ENCODE results near the gene FAT1.
A peak's percentile ranks its signal among the peaks of the same experiment; 100 is the strongest.

The FAT1 gene

DNA sequence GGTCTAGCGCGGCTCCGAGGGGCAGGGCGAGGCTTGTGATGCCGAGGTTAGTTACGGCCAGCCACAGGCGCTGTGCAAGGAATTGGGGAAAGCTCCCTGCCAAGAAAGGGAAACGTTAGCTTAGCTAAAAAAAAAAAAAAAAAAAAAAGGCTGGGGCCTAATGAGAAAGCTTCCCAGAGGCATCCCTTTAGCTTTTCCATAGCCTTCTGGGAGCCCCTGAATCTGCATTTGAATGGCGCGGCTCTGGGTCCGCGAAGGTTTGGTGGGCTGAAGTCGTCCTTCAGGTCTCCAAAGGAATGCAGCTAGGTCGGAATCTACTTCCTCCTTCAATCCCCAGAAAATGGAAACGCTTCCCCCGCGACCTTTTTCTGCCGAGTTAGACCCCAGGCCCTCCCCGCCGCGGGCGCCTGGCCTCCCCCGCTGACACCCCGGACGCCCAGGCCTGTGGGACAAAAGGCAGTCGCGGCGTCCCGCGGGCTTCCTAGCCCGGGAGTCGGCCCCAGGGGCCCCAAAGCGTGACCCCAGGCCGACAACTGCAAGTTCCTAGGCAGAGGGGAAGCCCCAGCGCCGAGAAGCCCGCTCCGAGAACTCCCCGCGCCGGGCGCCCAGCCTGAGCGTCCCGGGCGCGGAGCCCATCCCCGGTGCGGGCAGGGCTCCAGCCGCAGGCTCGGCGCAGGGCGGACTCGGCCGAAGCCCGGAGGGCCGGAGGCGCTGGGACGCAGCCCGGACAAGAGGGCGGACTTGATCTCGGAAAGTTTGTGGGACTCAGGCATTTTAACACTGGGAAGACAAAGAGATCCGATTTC, 605 bp upstream of the FAT1 start:
- no peak for DNase-seq

GRCh38 chr4:186722796-186723291, 812 bp downstream of the FAT1 start:
- no peak for DNase-seq

- peak; percentile 22 for DNase-seq
Measured at GRCh38 chr4:186719925-186720694, 3.5 kb downstream of the FAT1 start.

- no peak for DNase-seq
Measured at GRCh38 chr4:186717556-186717955, 6.1 kb downstream of the FAT1 start.

DNA sequence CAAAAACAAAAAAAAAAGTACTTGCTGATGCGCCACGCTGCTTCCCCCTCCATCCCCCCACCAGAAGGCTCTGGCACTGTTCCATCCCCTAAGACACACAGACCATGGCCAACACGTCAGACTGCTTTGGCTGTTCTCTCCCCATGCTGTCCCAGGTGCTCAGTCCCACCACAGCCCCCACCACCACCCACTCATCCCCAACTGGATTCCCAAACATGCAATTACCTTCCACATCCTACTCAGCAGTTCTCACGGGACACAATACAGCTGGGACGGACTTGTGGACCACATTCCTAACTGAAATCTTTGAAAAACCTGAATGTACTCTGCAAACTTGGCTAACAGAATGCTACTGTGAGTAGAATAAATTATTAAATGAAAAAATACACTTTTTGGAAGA, 8.6 kb downstream of the FAT1 start:
- no peak for DNase-seq

- no peak for DNase-seq
Measured at GRCh38 chr4:186714006-186714675, 9.5 kb downstream of the FAT1 start.

GRCh38 chr4:186712690-186713089, 11.0 kb downstream of the FAT1 start:
- peak; percentile 30 for DNase-seq

DNA sequence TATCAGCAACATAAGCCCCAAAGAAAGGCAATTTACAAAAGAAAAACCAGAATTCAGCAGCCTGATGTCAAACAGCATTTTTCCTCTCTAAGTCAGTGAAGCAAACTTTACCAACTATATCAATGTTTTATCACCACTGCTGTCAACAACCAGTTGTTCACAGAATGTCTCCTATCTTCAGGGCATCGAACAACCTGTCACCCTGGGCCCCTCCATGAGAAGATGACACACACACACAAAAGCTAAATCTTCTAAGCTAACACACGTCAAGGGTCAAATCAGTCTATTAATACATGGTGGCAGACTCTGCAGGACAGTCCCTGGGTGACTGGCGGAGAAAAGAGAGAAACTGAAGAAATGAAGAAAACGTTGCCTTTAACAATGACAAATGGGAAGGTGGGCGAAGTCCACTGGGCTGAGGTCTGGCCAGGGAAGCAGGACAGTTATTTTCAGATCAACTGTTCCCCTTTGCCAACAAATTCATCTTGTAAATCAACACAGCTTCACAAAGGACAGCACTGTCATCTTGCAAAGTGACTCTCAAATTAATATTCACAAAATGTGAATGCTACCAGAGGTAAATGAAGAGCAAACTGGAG, 13.0 kb downstream of the FAT1 start:
- no peak for DNase-seq

- no peak for DNase-seq
Measured at GRCh38 chr4:186709517-186709916, 14.1 kb downstream of the FAT1 start.

DNA sequence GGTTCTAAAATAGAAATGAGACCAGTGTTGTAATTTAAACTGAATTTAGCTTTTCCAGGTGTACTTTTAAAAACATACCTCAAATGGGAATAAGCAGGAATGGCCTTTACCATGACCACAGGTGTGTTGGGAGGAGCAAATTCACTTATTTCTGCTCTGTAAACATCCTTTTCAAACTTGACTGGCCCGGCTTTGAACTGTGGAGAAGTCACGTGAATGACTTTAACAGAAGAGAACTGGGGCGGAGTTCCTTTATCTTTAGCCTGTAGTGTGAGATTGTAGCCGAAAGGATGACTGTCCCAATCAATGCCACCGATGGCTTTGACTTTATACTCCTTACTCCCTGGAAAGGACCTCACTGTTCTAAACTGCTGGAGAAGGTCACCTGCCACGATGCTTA, 15.1 kb downstream of the FAT1 start:
- DNase-seq, result no peak

DNA sequence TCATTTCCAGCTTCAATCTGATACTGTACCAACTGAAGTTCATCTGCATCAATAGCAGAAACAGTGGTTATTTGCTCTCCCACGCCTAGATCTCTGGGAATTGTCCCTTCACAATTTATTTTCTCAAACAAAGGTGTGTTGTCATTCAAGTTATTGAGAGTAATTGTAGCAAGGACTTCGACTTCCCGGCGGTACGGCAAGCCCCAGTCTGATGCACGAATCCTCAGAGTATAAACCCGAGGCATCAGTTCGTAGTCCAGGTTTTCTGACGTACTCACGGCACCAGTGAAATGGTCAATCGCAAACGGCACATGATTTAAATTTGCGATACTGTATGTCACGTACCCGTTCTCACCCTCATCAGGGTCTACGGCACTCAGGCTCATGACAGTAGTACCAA, 15.7 kb downstream of the FAT1 start:
- DNase-seq, result no peak

DNA sequence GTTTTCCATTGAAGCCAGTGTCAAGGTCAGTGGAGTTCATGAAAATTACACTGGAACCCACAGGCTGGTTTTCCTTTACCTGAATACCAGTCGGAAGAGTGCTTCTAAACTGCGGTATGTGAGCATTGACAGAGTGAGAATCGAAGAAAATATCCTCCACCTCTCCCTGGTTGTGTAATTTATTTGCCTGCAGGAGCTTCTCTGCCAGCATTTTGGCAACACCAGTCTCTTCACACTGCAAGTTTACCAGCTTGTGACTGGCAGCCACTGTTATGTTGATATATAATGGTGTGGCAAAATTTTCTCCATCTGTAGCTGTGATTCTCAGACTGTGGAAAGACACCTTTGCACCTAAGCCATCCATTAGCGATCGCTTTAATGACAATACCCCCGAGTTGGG, 16.1 kb downstream of the FAT1 start:
- no peak for DNase-seq

DNA sequence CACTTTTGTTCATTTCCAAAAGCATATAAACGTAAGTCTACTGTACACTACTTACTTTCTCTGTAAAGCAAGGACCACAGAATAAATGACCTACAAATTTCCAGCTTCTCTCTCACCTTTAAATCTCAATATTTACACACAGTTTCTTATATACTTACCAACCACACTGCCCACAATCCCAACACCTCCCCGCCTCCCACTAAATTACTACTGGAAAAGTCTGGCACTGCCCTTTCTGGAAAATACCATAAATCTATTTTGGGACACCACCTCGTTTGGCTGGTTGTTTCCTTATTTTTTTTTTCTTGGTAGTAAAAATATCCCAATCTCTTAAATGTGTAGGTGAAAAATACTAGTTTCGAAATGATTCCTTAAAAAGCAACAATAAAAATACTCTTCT, 19.6 kb downstream of the FAT1 start:
- no peak for DNase-seq

- no peak for DNase-seq
Measured at GRCh38 chr4:186703510-186703909, 20.1 kb downstream of the FAT1 start.

DNA sequence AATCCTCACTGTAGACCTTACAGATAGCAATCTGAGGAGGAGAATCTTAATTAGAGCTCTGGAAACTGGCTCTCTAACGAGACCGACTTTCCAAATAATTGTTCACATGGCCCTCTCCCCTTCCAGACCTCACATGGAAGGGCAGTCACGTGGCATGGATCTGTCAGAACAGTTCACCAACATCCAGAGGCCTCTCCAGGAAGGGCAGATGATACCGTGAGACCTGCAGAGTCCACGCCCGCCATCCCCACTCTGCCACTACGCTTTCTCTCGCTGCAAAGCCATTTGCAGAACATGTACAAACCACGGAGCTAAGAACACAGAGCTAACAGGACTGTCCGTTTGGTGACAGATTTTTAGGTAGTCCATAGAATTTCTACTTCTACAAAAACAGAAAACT, 20.7 kb downstream of the FAT1 start:
- DNase-seq, result no peak

DNA sequence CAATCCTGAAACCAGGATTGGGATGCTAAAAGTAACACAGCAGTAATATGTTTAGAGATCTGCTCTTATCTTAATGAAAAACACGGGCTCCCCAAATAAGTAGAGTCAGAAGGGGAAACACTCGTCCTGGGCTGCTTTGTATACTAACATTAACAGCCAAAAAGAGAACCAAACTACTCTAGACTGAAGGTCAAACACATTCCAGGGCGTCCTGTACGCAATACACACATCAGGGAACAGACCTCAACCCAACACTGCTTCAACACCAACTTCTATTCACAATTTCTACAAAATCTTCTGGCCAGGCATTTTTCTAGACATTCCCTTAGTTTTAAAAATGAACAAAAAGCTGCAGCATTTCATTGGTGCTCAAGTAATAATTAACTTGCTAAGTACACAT, 21.4 kb downstream of the FAT1 start:
- DNase-seq, result no peak

DNA sequence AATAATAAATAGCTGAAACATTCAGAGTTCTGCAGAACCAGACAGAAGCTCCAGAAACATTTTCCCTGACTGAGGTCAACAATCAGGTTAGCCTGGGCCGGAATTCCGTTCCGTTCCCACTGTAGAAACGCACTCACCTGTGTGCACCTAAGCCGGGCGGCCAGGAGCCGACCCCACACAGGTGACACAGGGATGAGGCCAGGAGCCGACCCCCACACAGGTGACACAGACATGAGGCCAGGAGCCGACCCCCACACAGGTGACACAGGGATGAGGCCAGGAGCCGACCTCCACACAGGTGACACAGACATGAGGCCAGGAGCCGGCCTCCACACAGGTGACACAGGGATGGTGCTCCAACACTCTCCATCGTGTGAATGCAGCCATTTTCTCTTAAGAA, 21.9 kb downstream of the FAT1 start:
- DNase-seq, result no peak

DNA sequence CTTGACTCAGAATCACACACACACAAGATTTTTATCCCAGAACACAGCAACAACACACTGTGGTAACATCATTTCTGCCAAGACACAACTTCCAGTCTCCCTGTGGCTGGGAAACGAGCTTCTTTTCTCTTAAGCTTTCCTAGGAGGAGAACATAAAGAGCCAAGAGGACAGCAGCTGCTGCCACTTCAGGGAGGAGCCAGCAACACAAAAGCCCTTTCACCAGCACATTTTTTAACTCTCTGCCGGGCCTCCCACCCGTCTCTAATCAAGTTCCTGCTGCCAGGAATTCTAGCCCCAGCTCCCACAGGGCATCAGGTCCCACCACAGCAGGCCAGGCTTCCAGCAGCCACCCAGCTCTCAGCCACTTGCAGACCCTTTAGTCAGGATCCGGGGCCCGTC, 22.4 kb downstream of the FAT1 start:
- no peak for DNase-seq

GRCh38 chr4:186700746-186701145, 22.9 kb downstream of the FAT1 start:
- no peak for DNase-seq

- no peak for DNase-seq
Measured at GRCh38 chr4:186699881-186700397, 23.7 kb downstream of the FAT1 start.

GRCh38 chr4:186699298-186699697, 24.4 kb downstream of the FAT1 start:
- DNase-seq, result no peak

DNA sequence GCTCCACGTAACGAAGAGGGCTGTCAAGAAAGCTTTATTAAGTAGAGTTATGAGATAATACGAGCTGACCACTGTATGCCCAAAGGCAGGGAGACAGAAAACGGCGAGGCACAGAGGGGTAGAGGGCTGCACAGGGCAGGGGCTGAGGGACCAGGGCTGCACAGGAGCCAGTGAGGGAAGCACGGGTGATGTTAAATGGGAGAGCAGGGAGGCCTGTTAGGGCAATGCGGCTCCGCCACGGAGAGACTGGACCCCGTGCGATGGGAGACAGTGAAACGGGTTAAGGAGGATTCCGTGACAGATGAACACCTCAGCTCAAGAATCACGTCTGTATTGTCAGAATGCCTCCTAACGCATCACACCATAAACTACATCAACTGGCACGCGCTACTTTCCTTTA, 25.1 kb downstream of the FAT1 start:
- DNase-seq, result no peak

DNA sequence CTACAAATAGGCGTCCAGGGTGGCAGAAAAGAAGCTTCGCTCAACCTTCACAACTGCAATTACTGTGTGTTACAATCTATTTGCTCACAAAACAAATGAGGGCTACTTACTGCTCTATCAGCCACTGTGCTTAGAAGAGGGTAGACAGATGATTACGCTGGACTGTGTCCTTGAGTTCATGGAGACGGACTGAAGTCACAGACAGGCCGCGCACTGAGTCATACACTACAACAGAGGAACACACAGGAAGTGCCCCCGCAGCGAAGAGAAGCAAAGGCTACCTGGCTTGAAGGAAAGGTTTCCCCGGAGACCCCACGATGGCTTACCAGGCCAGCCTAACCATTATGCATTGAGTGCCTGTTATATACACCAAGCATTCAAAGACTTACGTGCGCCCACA, 25.6 kb downstream of the FAT1 start:
- DNase-seq, result no peak

Measured in MV-4-11 (cell line).